HG03045 (cell line): Measurements from ENCODE around the gene BCL2.

ENCODE experiments used
- ATAC-seq: cut with Tn5 transposase; IDR thresholded peaks from one replicate; pipeline ENCODE4 v1.9.1; 2021; ENCODE audit warnings: mild to moderate bottlenecking, moderate library complexity; ENCODE audit not compliant: unreplicated experiment

Gene BCL2

DNA sequence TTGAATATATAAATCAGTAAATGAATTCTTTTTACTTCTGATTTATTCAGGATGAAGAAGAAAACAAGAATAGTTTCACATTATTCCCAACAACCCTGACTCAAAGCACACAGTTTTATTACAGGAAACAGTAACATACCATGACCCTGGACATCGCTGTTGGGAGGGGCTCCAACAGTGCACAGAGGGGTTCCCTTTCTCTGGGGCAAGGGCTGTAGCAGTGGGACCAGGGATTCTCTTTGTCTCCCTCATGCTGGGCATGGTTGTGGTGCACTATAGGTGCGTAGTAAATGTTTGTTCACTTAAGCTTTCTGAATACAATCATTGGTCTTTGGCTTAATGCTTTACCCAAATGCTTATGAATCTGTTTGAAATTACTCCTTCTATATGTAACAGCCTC, 189.4 kb downstream of the BCL2 start:
- no peak for ATAC-seq

DNA sequence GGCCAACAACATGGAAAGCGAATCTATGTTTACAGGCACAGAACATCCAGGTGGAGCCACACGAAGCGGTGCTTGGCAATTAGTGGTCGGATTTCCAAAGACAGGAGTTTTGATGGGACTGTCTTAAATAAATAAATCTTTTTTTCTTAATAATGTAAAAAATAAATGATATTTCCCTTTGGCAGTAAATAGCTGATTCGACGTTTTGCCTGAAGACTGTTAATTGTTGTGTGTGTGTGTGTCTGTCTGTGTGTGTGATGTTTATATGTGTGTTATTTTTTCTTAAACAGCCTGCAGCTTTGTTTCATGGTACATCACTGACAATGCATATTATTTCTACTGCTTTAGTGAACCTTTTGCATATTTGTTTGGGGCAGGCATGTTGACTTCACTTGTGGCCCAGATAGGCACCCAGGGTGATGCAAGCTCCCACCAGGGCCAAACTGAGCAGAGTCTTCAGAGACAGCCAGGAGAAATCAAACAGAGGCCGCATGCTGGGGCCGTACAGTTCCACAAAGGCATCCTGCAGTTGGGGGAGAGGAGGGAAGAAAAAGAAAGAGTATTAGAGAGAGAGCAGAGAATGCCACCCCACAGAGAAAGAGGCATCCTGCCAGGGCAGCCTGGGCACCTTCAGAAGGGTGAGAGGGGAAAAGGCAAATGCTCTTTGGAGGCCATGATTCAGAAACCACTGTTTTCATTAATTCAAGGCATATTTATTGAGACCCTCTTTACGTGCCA, 191.2 kb downstream of the BCL2 start:
- no peak for ATAC-seq

GRCh38 chr18:63126134-63127069, 193.2 kb downstream of the BCL2 start:
- no peak for ATAC-seq

DNA sequence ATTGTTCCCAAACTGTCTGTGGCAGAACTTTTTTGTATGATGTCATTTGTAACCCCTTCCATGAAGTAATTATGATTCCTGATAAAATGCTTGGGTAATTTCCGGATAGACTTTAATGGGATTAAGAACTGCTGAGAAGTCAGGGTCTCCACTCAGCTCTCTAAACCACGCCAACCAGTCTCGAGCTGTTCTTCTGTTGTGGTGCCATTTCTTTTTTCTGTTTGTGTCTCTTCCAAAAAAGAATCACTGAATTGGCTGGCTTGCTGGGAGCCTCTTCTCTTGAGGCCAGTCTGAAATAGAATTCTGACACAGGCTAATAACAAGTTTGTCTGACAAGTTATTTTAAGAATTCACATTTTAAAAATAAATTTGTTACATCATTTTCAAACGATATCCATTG, 198.9 kb downstream of the BCL2 start:
- no peak for ATAC-seq

- no peak for ATAC-seq
These were observed 199.9 kb downstream of the BCL2 start for GRCh38 chr18:63119647-63120046.

GRCh38 chr18:63113899-63114565, 205.5 kb downstream of the BCL2 start:
- ATAC-seq, result no peak

- ATAC-seq, result no peak
These were observed 206.9 kb downstream of the BCL2 start for GRCh38 chr18:63112706-63113105.

GRCh38 chr18:63111671-63112402, 207.7 kb downstream of the BCL2 start:
- ATAC-seq, result no peak

GRCh38 chr18:63109802-63110201, 209.8 kb downstream of the BCL2 start:
- ATAC-seq, result no peak

GRCh38 chr18:63109022-63109421, 210.5 kb downstream of the BCL2 start:
- no peak for ATAC-seq

- no peak for ATAC-seq
These were observed 211.6 kb downstream of the BCL2 start for GRCh38 chr18:63107931-63108330.

DNA sequence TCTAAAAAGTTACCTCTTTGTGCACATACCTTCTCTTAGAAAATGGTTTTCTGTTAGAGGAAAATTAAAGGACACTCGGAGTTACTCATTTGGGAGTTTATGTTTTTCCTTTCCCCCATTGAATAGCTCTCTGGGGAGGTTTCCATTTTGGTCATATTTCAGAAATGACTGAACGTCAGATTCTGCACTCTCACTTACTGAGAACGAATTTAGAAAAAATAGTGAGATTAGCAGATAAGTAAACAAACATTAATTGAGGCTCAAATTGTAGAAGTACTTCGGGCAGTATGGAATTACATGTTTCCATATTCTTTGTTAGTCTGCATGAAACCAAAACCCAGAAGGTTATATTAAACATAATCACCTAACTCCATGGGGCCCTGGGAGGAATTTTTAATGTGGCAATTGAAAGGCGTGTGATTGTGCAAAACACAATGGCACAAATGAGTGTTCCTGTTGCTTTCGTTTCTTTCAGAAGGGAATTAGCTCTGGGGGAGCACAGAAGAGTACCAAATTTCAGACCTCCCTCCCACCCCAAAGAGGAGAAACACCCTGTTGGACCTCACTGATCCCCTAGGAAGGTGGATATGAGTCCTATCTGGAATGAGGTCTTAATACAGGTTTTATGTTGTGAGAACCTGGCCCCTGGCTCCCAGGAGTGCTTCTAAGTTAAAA, 212.3 kb downstream of the BCL2 start:
- ATAC-seq, result peak; percentile 43

- ATAC-seq, result peak; percentile 30
These were observed 212.8 kb downstream of the BCL2 start for GRCh38 chr18:63106727-63107126.

DNA sequence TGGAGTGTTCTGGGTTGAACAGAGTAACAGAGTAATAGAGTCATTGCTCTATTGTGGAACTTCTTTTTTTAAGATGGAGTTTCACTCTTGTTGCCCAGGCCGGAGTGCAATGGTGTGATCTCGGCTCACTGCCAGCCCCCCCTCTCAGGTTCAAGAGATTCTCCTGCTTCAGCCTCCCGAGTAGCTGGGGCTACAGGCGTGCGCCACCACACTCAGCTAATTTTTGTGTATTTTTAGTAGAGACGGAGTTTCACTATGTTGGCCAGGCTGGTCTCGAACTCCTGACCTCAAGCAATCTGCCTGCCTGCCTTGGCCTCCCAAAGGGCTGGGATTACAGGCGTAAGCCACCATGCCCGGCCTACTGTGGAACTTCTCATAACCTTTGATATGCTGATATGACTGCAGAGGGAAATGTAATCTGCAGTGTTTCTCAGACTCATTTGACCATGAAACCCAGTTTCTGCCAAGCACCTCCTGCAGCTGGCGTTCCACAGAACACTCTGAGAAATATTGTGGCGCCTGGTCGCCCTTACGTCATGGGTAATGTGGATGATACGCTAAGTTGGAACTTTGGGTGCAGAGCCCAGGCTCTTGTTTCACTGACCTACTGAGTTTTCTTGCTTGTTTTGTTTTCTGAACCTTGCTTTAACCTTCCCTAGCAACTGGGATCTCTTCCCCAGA, 213.8 kb downstream of the BCL2 start:
- peak; percentile 59 for ATAC-seq

GRCh38 chr18:63104868-63105267, 214.7 kb downstream of the BCL2 start:
- ATAC-seq, result no peak

- ATAC-seq, result no peak
These were observed 216.4 kb downstream of the BCL2 start for GRCh38 chr18:63102941-63103744.

DNA sequence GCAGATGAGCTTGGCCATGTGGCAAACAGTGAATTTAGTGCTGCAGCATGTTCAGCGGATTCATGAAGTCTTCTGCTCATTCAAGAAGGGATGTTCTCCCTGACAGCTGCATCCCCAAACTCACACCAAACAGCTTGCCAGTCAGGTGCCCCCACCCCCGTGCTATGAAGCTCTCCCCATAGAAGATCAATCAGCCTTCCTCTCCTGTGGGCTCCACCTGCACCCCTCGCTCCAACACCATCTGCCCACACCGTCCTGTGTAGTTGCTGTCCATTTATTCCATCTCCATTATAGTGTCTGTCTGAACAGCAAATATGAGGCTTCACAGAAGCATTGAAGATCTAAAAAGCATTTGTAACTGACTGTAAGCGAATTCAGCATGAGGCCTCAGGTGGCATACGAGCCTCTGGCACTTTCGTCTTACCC, 218.9 kb downstream of the BCL2 start:
- ATAC-seq, result no peak

- peak; percentile 37 for ATAC-seq
These were observed 219.5 kb downstream of the BCL2 start for GRCh38 chr18:63099848-63100629.
